AG10803 (cell line): Measurements from ENCODE around the gene TRIML2.
A peak's percentile ranks its signal among the peaks of the same experiment; 100 is the strongest.

Source experiments
- DNase-seq: peaks from one replicate; pipeline ENCODE4 v3.0.0; 2010; ENCODE audit warnings: low read depth
- H3K4me3 ChIP-seq: 2 replicates; pipeline ENCODE4 v1.5.1; 2011; ENCODE audit warnings: mild to moderate bottlenecking, low read length, control low read depth
- TF ChIP-seq, protein P1 (sequence below): conservative IDR thresholded peaks from 2 replicates; pipeline ENCODE4 v1.5.1; 2011; ENCODE audit warnings: mild to moderate bottlenecking, low read length, control low read depth, inconsistent platforms

The TRIML2 gene

DNA sequence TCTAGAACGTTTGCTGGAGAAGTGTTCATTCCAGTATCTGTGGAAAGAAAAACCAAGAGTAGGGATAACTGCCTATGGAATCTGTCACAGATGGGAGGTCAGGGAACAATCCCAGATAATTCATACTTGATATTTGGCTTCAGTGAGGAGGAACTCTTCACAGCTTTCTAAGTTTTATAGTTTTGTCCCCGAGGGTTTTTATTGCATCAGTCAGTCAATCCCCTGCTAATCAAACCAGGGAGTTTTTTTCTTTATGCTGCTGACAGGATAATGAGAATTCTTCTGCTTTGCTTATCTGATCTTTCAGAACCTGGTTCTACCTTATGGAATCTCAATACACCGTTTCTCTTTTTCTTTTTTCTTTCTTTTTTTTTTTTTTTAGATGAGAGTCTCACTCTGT, 633 bp upstream of the TRIML2 start:
- TF ChIP-seq, protein P1, sequence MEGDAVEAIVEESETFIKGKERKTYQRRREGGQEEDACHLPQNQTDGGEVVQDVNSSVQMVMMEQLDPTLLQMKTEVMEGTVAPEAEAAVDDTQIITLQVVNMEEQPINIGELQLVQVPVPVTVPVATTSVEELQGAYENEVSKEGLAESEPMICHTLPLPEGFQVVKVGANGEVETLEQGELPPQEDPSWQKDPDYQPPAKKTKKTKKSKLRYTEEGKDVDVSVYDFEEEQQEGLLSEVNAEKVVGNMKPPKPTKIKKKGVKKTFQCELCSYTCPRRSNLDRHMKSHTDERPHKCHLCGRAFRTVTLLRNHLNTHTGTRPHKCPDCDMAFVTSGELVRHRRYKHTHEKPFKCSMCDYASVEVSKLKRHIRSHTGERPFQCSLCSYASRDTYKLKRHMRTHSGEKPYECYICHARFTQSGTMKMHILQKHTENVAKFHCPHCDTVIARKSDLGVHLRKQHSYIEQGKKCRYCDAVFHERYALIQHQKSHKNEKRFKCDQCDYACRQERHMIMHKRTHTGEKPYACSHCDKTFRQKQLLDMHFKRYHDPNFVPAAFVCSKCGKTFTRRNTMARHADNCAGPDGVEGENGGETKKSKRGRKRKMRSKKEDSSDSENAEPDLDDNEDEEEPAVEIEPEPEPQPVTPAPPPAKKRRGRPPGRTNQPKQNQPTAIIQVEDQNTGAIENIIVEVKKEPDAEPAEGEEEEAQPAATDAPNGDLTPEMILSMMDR: no peak
- no peak overlapping the region for H3K4me3 ChIP-seq
- no peak for DNase-seq

DNA sequence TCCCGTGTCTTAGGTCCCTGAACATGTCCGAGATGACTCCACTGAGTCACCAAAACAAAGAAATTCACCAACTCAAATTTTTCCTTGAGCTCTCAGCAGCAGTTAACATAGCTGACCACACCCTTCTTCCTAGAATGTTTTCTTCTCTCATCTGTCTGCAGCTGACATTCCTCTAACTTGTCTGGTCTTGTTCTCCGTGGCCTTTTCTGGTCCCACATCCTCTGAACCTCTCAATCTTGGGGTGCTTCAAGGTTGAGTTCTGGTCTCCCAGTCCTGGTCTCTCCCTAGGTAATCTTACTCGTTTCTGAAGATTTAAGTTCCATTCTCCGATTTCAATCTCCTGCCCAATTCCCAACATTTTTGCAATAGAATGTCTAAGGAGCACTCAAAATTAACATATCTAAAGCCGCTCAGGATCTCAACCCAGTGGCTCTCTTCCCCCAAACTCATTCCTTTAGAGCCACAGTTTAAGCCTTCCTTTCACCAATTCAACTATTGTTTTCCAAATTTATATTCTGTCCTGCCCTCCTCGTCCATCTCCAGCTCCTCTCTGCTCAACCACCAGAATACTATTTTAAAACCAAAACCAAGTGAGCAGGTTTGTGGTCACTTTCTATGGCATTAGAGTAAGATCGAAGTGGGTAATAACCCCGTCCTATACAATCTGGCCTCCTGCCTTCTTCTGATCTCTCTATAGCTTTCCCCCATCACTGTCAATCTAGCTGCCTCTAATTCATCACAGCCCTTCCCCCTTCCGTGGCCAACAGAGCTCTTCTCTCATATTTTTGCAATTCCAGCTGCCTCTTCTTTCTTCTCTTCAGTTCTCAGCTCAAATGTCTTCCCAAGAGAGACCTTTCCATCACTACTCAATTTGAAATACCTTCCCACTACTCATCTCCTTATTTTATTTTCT, 1.2 kb downstream of the TRIML2 start:
- H3K4me3 ChIP-seq: no peak overlapping the region
- TF ChIP-seq, protein P1: no peak
- peak; percentile 12 for DNase-seq

DNA sequence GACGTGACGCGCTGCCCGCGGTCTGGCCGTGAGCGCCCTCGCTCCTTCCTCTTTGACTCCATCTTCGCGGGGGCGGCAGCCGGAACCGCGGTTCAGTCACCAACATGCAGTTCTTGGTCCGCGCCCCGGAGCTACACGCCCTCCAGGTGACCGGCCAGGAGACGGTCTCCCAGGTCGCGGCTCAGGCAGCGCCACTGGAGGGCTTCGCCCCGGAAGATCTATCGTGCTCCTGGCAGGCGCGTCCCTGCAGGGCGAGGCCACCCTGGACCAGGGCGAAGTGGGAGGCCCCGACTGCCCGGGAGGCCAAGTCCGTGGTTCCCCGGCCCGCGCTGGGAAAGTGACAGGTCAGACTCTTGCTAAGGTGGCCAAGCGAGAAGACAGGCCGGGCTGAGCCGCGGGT, 2.9 kb downstream of the TRIML2 start:
- H3K4me3 ChIP-seq: no peak overlapping the region

DNA sequence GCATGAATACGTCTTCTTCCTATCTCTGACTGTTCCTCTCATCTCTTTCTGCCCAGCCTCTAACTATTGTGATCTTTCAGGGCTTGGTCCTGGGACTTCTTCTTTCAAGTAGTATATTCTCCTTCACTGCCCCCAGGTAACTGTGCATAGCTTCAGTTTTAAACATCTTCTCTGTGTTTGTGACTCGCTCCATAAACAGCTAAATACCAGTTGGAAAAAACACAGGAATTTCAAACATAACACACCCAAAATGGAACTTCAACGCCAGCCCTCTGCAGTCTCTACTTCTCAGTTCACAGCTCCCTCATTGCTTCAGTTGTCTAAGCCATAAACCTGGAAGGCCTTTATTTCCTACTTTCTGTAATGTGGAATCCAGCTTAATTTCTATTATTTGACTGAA, 16.6 kb downstream of the TRIML2 start:
- no peak overlapping the region for H3K4me3 ChIP-seq
- DNase-seq: no peak
- TF ChIP-seq, protein P1: no peak

More for the DNA sequence above, 2.9 kb downstream of the TRIML2 start:
- TF ChIP-seq, protein P1: no peak
- no peak for DNase-seq

DNA sequence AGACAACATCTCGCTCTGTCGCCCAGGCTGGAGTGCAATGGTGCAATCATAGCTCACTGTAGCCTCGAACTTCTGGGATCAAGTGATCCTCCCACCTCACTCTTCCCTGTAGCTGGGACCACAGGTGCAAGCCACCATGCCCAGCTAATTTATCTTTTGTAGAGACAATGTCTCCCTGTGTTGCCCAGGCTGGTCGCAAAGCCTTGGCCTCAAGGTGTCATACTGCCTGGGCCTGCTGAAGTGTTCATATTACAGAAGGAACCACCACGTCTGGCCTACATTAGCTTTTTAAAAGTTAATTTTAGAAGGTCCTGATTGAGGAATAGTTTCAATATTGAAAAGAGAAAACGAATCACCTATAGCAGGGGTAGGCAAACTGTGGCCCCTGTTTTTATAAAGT, 22.5 kb downstream of the TRIML2 start:
- TF ChIP-seq, protein P1: no peak
- DNase-seq: no peak

DNA sequence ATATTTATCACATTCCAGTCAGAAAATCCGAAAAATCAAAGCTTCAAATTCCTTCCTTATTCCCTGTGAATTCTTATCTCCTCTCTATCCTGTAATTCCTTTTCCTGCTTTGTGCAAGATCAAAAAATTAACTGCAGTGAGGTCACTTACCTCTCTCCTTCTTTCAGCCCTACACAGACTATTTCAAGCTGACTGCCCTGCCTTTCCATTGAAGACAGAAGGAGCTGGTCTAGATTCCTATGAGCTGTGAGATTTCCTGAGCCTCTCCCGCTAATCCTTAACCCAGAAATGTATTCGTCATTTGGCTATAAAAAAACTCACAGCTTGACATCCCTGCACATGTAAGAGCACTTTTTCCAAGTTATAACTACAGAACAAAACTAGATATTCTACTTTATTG, 26.6 kb downstream of the TRIML2 start:
- H3K4me3 ChIP-seq: no peak overlapping the region
- no peak for DNase-seq
- TF ChIP-seq, protein P1: no peak

More for the DNA sequence above, 22.5 kb downstream of the TRIML2 start:
- H3K4me3 ChIP-seq: no peak overlapping the region

DNA sequence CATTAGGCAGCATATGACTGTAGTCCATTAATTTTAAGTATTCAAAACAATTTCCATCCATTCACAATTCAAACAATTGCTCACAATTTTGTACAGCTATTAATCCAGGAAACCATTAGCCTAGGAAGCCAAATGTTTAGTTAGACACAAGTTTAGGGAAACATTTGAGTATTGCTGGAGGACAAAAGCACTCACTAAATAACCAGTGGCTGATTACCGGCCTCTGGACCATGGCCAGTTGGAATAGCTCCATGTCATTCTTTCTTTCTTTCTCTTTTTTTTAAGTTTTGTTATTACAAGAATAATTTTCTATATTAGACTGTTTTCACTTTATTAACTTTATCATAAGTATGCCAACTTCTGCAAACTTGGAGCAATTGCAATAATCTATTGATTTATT, 31.3 kb downstream of the TRIML2 start:
- H3K4me3 ChIP-seq: no peak overlapping the region
- TF ChIP-seq, protein P1: no peak

More for the DNA sequence above, 31.3 kb downstream of the TRIML2 start:
- no peak for DNase-seq
